HepG2 (cell line): Measurements from ENCODE around the gene ENTREP3. TPM values are rescaled to one million over a fixed set of nuclear protein-coding genes. Genes with fewer than 3 reads are reported as not detected.
"Not testable (repeated sequence)": the region's sequence is repeated elsewhere in the genome, so short reads cannot be mapped to it uniquely, and the experiment has no call there.

Source experiments
- ATAC-seq: fragments of 200-7000 bp; cut with Tn5 transposase; 3 replicates; pipeline ENCODE4 v1.9.1; 2020; ENCODE audit warnings: mild to moderate bottlenecking, moderate library complexity
- BruUV-seq: library from RNA; stranded (reverse); fragments of 400-500 nt; replicated peaks from 2 replicates; lab custom pipeline; 2021; lab: Mats Ljungman, UMichigan
- CTCF ChIA-PET: fragments of 300-600 bp; formaldehyde crosslinking; extraction: SDS; loops from one replicate; lab custom pipeline; 2021; ENCODE audit warnings: low total read pairs, inconsistent platforms, low intra/inter-chr PET ratio; lab: Yijun Ruan, JAX
- POLR2A ChIA-PET: fragments of 350-600 bp; sonication (Branson Sonifier 250); formaldehyde crosslinking; loops from one replicate; lab custom pipeline; 2020; ENCODE audit warnings: antibody characterized with exemption, inconsistent platforms; lab: Yijun Ruan, JAX
- DNase-seq: peaks from one replicate; pipeline ENCODE4 v3.0.0-alpha.2; 2015; ENCODE audit warnings: low spot score
- FAIRE-seq: peaks from 3 replicates; lab custom pipeline; 2011; peaks lifted over from hg19 to GRCh38; lab: Jason Lieb, UNC
- H2AFZ ChIP-seq: one replicate; pipeline ENCODE4 v1.6.1; 2011; ENCODE audit warnings: low read length, inconsistent platforms
- H3K27ac ChIP-seq: fragments of 300-600 bp; 3 replicates; pipeline ENCODE4 v1.8.0; 2011; ENCODE audit warnings: mixed run types, mild to moderate bottlenecking, mixed read lengths, low read length, inconsistent platforms; ENCODE audit not compliant: insufficient read depth; ENCODE audit errors: extremely low read length
- H3K27me3 ChIP-seq, 2 experiments: fragments of 200-600 bp in 1 of 2; 2 replicates in 1 of 2; 3 replicates in 1 of 2; pipeline versions ENCODE4 v1.6.0 to v1.8.0; 2011; ENCODE audit warnings: low read length in 2 of 2, mild to moderate bottlenecking in 2 of 2, moderate library complexity in 2 of 2, inconsistent platforms in 1 of 2; ENCODE audit not compliant: insufficient read depth in 2 of 2, control insufficient read depth in 1 of 2
- H3K36me3 ChIP-seq, 2 experiments: fragments of 200-600 bp in 1 of 2; replicated peaks in 1 of 2; 2 replicates in 1 of 2; 3 replicates in 1 of 2; pipeline versions ENCODE4 v1.5.1 to v1.8.0; 2011; ENCODE audit warnings: low read length in 2 of 2, inconsistent platforms in 1 of 2; ENCODE audit not compliant: insufficient read depth in 2 of 2, control insufficient read depth in 1 of 2
- H3K4me1 ChIP-seq: 2 replicates; pipeline ENCODE4 v1.5.1; 2012; ENCODE audit warnings: low read length, inconsistent platforms; ENCODE audit not compliant: insufficient read depth
- H3K4me2 ChIP-seq: 2 replicates; pipeline ENCODE4 v1.6.0; 2011; ENCODE audit warnings: low read depth, low read length, inconsistent platforms
- H3K4me3 ChIP-seq, 3 experiments: fragments of 200-600 bp in 1 of 3; sonication (generic), shearing (Covaris generic) in 1 of 3; replicated peaks in 1 of 3; 2 replicates each; pipeline ENCODE4 v1.5.1; 2011 to 2016; ENCODE audit warnings: low read length in 3 of 3, inconsistent platforms in 2 of 3, low read depth in 2 of 3, mild to moderate bottlenecking in 2 of 3, control low read depth in 1 of 3, mixed read lengths in 1 of 3; ENCODE audit not compliant: insufficient read depth in 1 of 3
- H3K79me2 ChIP-seq: one replicate; pipeline ENCODE4 v1.6.1; 2011; ENCODE audit warnings: low read length, inconsistent platforms; ENCODE audit not compliant: insufficient read depth
- H3K9ac ChIP-seq: 2 replicates; pipeline ENCODE4 v1.6.0; 2011; ENCODE audit warnings: mild to moderate bottlenecking, low read depth, low read length, inconsistent platforms; ENCODE audit not compliant: insufficient read depth
- H3K9me3 ChIP-seq: 2 replicates; pipeline ENCODE4 v1.5.1; 2012; ENCODE audit warnings: mild to moderate bottlenecking, low read length
- H4K20me1 ChIP-seq: 2 replicates; pipeline ENCODE4 v1.6.0; 2011; ENCODE audit warnings: inconsistent platforms, mild to moderate bottlenecking, low read length, moderate library complexity; ENCODE audit not compliant: insufficient read depth
- HDAC1 ChIP-seq: sonication (generic); formaldehyde crosslinking; IDR thresholded peaks from 2 replicates; pipeline ENCODE4 v1.5.1; 2020; ENCODE audit warnings: mild to moderate bottlenecking, missing genetic modification reagents
- HOXA3 ChIP-seq: sonication (generic); formaldehyde crosslinking; IDR thresholded peaks from 2 replicates; pipeline ENCODE4 v1.5.0; 2020; ENCODE audit warnings: missing genetic modification reagents
- KDM3A ChIP-seq: IDR thresholded peaks from 2 replicates; pipeline ENCODE4 v1.6.1; 2018; ENCODE audit warnings: low read depth, missing compliant biosample characterization
- REXO4 ChIP-seq: sonication (generic); formaldehyde crosslinking; IDR thresholded peaks from 2 replicates; pipeline ENCODE4 v1.8.0; 2022; ENCODE audit warnings: missing genetic modification reagents, mild to moderate bottlenecking, borderline replicate concordance
- SP4 ChIP-seq: sonication (generic); formaldehyde crosslinking; IDR thresholded peaks from 2 replicates; pipeline ENCODE4 v1.8.1; 2023; ENCODE audit warnings: mild to moderate bottlenecking, missing genetic modification reagents
- ZNF124 ChIP-seq: sonication (generic); formaldehyde crosslinking; IDR thresholded peaks from 2 replicates; pipeline ENCODE4 v1.4.0; 2020; ENCODE audit warnings: missing genetic modification reagents
- ZNF3 ChIP-seq: IDR thresholded peaks from 2 replicates; pipeline ENCODE4 v1.7.0; 2017; ENCODE audit warnings: inconsistent platforms
- ZNF558 ChIP-seq: sonication (generic); formaldehyde crosslinking; IDR thresholded peaks from 2 replicates; pipeline ENCODE4 v1.9.0; 2022; ENCODE audit warnings: mild to moderate bottlenecking, missing genetic modification reagents, borderline replicate concordance
- ZNF563 ChIP-seq: sonication (generic); formaldehyde crosslinking; IDR thresholded peaks from 2 replicates; pipeline ENCODE4 v1.8.0; 2022; ENCODE audit warnings: mild to moderate bottlenecking, moderate library complexity, missing genetic modification reagents
- ZNF572 ChIP-seq: sonication (generic); formaldehyde crosslinking; IDR thresholded peaks from 2 replicates; pipeline ENCODE4 v1.5.1; 2020; ENCODE audit warnings: mild to moderate bottlenecking, missing genetic modification reagents
- ZNF652 ChIP-seq: IDR thresholded peaks from 2 replicates; pipeline ENCODE4 v1.6.1; 2016; ENCODE audit warnings: low read depth, borderline replicate concordance
- WGBS: methylation state at CpG from one replicate; pipeline ENCODE4 v1.1.6; 2017; ENCODE audit warnings: low lambda C conversion rate; 5-methylcytosine and 5-hydroxymethylcytosine counted together
- in situ Hi-C: cut with HindIII; loops from 2 replicates; pipeline ENCODE4 v1.10.0; 2017; ENCODE audit warnings: low pct_unique_long_range_greater_than_20kb; ENCODE audit not compliant: extremely low pct_ligation_motif_present
- intact Hi-C: fragments of 100-400 bp; cut with micrococcal nuclease; formaldehyde crosslinking; loops from one replicate; pipeline ENCODE4 v1.10.0; 2022; ENCODE audit not compliant: unreplicated experiment
- polyA plus RNA-seq, 8 experiments: library from polyadenylated mRNA; depleted of rRNA in 3 of 8; stranded (reverse) in 7 of 8; unstranded in 1 of 8; fragments of >200 nt; fragmentation: Illumina TruSeq in 4 of 8; extraction: Trizol in 4 of 8; gene quantifications; 2 replicates each; pipeline versions ENCODE4 v1.2.1 to v1.2.3, GENCODE V29; 2011 to 2016; ENCODE audit warnings: low read depth in 4 of 8, missing spikeins in 1 of 8, mixed read lengths in 1 of 8; ENCODE audit not compliant: insufficient read depth in 1 of 8
- total RNA-seq, 5 experiments: library from RNA; depleted of rRNA; stranded (reverse); fragments of >200 nt; fragmentation: Illumina TruSeq; extraction: Trizol; gene quantifications; 2 replicates each; pipeline ENCODE4 v1.2.3, GENCODE V29; 2016; ENCODE audit warnings: low read depth in 1 of 5
- TF ChIP-seq, protein P1 (sequence below): IDR thresholded peaks from 2 replicates; pipeline ENCODE4 v1.6.1; 2016; ENCODE audit warnings: missing biosample characterization, missing genetic modification reagents, low read depth
- TF ChIP-seq, protein P2 (sequence below): sonication (generic); formaldehyde crosslinking; IDR thresholded peaks from 2 replicates; pipeline ENCODE4 v1.4.0; 2020; ENCODE audit warnings: missing genetic modification reagents

ENTREP3 gene
- total and polyA plus RNA-seq, 2 of the 13 experiments (the other 11 are each of a cell fraction or from before 2014, with no cell fraction given): 4.1 to 9.9 TPM

DNA sequence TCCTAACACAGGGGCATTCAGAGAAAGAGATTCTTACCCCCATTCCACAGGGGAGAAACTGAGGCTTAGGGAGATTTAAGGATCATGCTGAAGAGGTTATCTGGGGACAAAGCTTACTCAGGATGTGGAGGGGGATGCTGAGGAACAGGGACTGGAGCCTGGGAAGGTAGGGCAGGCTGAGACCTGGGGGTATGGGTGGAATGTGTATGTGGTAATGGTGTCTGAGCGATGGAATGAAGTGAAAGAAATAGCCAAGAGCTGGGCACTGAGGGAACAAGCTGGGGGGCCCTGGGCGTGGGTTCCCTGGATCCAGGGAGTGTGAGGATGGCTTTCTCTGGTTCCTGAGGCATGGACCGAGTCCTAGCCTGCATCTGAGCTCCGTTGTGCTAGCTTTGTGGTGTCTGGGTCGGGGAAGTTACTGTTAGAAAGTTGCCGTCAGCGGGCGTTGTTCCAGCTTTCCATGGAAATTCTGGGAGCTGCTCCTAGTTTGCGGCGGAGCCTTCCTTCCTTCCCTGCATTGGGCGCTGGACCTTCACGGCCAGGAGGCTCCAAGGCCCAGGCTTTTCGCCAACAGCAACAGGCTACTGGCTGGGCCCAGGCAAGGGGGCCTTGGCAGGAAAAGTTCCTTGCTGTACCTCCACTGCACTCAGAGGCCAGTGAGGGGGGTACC, 43.8 kb downstream of the ENTREP3 start:
- POLR2A ChIA-PET, H2AFZ ChIP-seq, BruUV-seq, DNase-seq, H3K9ac ChIP-seq, H3K27me3 ChIP-seq, H3K36me3 ChIP-seq, H3K9me3 ChIP-seq, in situ Hi-C loops, H4K20me1 ChIP-seq, intact Hi-C loops, H3K27ac ChIP-seq, FAIRE-seq, H3K4me3 ChIP-seq, ATAC-seq, CTCF ChIA-PET, H3K4me2 ChIP-seq: not testable (repeated sequence)
- Histone ChIP-seq H3K4me1 (peaks cover 29% of the 10 kb centered on the region), H3K79me2 (peaks cover 13% of the 10 kb centered on the region)
- WGBS: 100% methylated on average over 8 of the region's 13 CpGs

DNA sequence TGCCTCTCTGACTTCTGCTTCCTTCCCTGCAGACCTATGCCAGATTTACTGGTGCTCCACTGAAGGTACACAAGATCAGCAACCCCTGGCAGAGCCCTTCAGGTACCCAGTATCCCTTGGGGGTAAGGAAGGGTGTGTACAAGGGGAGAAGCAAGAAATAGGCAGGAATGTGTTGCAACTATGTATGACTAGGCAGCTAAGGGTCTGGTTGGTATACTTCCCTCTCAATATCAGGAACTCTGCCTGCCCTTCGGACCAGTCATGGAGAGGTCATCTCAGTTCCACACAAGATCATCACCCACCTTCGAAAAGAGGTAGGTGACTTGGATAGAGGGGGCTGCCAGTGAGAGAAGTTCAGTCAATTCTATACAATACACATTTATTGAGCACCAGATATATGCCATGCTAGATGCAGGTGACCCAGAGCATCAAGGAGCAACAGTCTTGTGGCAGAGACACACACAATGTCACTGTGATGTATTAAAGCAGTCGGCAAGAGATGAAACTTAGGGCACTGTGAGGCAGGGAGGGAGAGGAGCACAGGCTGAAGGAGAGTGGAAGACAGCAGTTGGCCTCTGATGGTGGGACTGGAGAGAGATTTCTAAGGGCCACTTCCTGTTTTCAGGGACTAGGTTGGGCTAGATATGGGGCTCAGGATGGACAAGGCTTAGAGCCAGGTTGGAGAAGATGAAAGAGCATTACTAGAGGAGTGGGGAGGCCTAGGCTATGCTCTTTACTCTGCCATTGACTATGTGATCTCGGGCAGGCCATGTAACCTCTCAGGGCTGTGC, 44.8 kb downstream of the ENTREP3 start:
- FAIRE-seq: no peak
- Histone ChIP-seq H4K20me1 (no peaks in the 10 kb centered on the region), H3K4me3 (peak overlapping the region; percentile 9 to 99 (median 96); a peak in 3 of 6 replicates), H3K4me2 (peak overlapping the region; percentile 100), H3K27ac (peak overlapping the region; percentile 98), H3K27me3 (peaks cover 0 to 5% of the 10 kb centered on the region in 2 experiments; a peak in 1 of 5 replicates), H2AFZ (no peak overlapping the region), H3K4me1 (peaks cover 29% of the 10 kb centered on the region), H3K36me3 (peaks cover 3 to 5% of the 10 kb centered on the region in 2 experiments; a peak in 3 of 5 replicates), H3K79me2 (peaks cover 13% of the 10 kb centered on the region), H3K9ac (peak overlapping the region; percentile 100), H3K9me3 (no peaks in the 10 kb centered on the region)
- ChIA-PET POLR2A (interaction anchor here (1.8 kb wide), 1 partner anchor 16 kb away, joined by 8 read pairs; no protein-coding TSS in a partner anchor), CTCF (no interaction called here)
- intact Hi-C loops: no loop called here
- in situ Hi-C loops: no loop called here
- DNase-seq: no peak
- no peak for ATAC-seq
- BruUV-seq: no TSS peak
- 90% methylated on average over 4 of the region's 4 CpGs for WGBS
- TF ChIP-seq KDM3A (CRISPR knock-in tag) (no peak), ZNF124 (no peak), SP4 (CRISPR knock-in tag) (no peak), ZNF558 (no peak), HOXA3 (CRISPR knock-in tag) (no peak), HDAC1 (no peak), REXO4 (CRISPR knock-in tag) (no peak), ZNF563 (CRISPR knock-in tag) (no peak), ZNF572 (no peak), ZNF652 (CRISPR knock-in tag) (no peak), ZNF3 (CRISPR knock-in tag) (no peak)
- TF ChIP-seq, protein P1, sequence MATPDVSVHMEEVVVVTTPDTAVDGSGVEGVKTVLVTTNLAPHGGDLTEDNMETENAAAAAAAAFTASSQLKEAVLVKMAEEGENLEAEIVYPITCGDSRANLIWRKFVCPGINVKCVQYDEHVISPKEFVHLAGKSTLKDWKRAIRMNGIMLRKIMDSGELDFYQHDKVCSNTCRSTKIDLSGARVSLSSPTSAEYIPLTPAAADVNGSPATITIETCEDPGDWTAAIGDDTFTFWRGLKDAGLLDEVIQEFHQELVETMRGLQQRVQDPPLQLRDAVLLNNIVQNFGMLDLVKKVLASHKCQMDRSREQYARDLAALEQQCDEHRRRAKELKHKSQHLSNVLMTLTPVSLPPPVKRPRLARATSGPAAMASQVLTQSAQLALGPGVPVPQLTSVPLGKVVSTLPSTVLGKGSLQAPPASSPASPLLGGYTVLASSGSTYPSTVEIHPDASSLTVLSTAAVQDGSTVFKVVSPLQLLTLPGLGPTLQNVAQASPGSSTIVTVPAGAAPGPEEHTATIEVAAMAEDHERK (CRISPR knock-in tag): no peak
- TF ChIP-seq, protein P2, sequence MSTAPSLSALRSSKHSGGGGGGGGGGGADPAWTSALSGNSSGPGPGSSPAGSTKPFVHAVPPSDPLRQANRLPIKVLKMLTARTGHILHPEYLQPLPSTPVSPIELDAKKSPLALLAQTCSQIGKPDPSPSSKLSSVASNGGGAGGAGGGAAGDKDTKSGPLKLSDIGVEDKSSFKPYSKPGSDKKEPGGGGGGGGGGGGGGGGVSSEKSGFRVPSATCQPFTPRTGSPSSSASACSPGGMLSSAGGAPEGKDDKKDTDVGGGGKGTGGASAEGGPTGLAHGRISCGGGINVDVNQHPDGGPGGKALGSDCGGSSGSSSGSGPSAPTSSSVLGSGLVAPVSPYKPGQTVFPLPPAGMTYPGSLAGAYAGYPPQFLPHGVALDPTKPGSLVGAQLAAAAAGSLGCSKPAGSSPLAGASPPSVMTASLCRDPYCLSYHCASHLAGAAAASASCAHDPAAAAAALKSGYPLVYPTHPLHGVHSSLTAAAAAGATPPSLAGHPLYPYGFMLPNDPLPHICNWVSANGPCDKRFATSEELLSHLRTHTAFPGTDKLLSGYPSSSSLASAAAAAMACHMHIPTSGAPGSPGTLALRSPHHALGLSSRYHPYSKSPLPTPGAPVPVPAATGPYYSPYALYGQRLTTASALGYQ (CRISPR knock-in tag): no peak
